Posterior cingulate gyrus (tissue), 11 donors: ENCODE data around the gene DNAJC18.
"Not testable (repeated sequence)": the region's sequence is repeated elsewhere in the genome, so short reads cannot be mapped to it uniquely, and the experiment has no call there.

ENCODE experiments used
- DNase-seq, 10 donors: peaks; one replicate each; pipeline versions ENCODE4 v3.0.0 to v3.0.0-alpha.2; 2020 to 2021; ENCODE audit warnings: mixed read lengths in 3 of 10
- intact Hi-C: fragments of 100-400 bp; cut with DNase I; formaldehyde crosslinking; loops from one replicate; pipeline ENCODE4 v1.15.1; 2023

DNAJC18 gene

GRCh38 chr5:139392678-139393496 is 46.4 kb downstream of the DNAJC18 start:
- DNase-seq, result peak in 4 of 10 donors; percentile 29 to 87 (median 52)
- intact Hi-C loops, result no loop called here

DNA sequence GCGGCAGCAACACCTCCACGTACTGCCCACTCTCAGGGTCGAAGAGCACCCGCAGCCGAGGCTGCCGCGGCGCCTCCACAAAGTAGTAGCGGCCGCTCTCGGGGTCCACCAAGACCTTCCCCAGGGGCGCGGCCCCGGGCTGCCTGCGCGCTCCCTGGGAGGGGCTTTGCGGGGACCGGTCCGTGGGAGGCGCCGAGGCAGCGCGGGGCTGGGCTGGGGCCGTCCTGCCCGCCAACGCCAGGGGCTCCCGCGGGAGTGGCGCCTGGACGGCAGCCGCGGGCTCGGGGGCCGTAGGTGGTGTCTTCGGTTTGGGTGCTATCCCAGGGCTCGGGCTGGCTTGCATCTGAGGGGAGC is 47.0 kb downstream of the DNAJC18 start:
- peak in 2 of 10 donors; percentile 64 to 66 for DNase-seq
- intact Hi-C loops, result no loop called here

DNA sequence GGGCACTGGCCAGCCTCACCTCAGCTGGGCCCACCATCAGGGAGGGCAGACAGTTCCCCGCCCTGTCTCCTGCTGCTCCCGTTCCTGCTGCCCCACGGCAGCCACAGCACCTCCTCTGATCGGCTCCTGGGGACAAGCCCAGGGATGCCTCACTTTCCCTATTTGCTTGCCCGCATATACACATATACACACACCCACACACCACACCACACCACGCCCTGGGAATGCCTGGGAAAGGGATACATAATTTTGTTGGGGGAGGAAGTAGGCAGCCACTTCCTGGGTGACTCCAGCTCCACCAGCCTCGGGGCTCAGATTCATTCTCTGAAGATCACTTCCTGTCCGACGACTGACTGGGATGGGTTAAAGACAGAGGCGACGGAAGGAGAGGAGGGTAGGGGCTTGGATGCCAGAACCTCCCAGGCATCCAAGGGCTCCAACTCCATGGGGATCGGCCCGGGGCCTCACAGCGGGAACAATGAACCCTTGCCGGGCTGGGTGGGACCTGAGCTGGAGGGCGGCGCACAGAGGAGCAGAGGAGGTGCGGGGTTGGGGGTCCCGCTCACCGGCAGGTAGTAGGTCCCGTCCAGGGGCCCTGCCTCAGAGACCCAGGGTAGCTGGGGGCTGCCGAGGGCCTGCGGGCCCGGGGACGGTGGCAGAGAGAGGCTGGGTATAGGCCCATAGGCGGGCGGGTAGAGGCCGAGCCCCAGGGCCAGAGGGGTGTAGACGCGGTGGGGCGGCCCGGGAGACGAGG is 47.6 kb downstream of the DNAJC18 start:
- intact Hi-C loops, result no loop called here
- peak in 3 of 10 donors; percentile 67 to 80 (median 71) for DNase-seq

GRCh38 chr5:139390639-139391569 is 48.4 kb downstream of the DNAJC18 start:
- DNase-seq, result peak in 3 of 10 donors; percentile 45 to 69 (median 63)
- intact Hi-C loops, result no loop called here

- intact Hi-C loops, result no loop called here
- peak in 3 of 10 donors; percentile 52 to 65 (median 54) for DNase-seq
Observed at GRCh38 chr5:139389701-139390638, 49.4 kb downstream of the DNAJC18 start, which contains the start of gene MZB1. Gene MZB1, minus strand, starts transcription at chr5:139389913. Its CDS starts 57 bp downstream, at chr5:139389856.

DNA sequence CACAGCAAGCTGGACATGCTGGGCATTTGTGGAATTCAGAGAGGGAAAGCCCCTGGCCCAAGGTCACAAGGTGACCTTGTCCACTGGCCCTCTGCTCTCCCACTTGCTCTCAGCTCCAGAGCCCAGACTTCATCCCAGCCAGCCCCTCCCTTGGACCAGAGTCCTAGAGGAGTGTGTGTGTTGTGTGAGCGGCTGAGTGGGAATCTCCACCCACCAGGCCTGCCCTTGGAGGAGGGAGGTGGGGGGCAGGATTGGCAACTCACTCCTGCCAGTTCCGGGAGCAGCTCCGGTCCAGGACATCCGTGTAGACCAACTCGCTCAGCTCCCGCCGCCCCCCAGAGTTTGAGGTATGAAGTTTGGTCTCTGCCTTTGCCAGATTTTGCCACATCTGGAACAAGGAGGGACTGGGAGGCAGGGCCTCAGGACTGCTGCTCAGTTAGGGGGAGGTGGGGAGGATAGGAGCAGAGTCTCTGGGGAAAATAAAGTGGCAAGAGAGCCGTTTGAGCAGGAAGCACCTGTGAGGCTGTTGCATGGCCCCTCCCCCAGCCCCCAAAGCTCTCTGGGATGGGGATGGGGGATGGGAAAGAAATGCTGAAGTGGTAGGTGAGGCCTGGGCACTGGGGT is 51.0 kb downstream of the DNAJC18 start:
- DNase-seq, result peak in 3 of 10 donors; percentile 38 to 59 (median 40)
- intact Hi-C loops, result no loop called here

GRCh38 chr5:139387611-139388197 is 51.6 kb downstream of the DNAJC18 start:
- intact Hi-C loops, result no loop called here
- DNase-seq, result peak in 3 of 10 donors; percentile 25 to 55 (median 39)

GRCh38 chr5:139386956-139387355 is 52.4 kb downstream of the DNAJC18 start:
- DNase-seq, result peak in 3 of 10 donors; percentile 42 to 50 (median 49)
- intact Hi-C loops, result not testable (repeated sequence)

- intact Hi-C loops, result no loop called here
- DNase-seq, result peak in 2 of 10 donors; percentile 13 to 42
Observed at GRCh38 chr5:139386050-139386438, 53.3 kb downstream of the DNAJC18 start.

GRCh38 chr5:139385061-139386049 is 54.0 kb downstream of the DNAJC18 start:
- DNase-seq, result peak in 1 of 10 donors; percentile 13
- intact Hi-C loops, result no loop called here

GRCh38 chr5:139384591-139385051 is 54.7 kb downstream of the DNAJC18 start:
- intact Hi-C loops, result no loop called here
- DNase-seq, result peak in 3 of 10 donors; percentile 16 to 76 (median 55)

- DNase-seq, result peak in 3 of 10 donors; percentile 33 to 74 (median 54)
- intact Hi-C loops, result no loop called here
Observed at GRCh38 chr5:139383993-139384590, 55.2 kb downstream of the DNAJC18 start.

DNA sequence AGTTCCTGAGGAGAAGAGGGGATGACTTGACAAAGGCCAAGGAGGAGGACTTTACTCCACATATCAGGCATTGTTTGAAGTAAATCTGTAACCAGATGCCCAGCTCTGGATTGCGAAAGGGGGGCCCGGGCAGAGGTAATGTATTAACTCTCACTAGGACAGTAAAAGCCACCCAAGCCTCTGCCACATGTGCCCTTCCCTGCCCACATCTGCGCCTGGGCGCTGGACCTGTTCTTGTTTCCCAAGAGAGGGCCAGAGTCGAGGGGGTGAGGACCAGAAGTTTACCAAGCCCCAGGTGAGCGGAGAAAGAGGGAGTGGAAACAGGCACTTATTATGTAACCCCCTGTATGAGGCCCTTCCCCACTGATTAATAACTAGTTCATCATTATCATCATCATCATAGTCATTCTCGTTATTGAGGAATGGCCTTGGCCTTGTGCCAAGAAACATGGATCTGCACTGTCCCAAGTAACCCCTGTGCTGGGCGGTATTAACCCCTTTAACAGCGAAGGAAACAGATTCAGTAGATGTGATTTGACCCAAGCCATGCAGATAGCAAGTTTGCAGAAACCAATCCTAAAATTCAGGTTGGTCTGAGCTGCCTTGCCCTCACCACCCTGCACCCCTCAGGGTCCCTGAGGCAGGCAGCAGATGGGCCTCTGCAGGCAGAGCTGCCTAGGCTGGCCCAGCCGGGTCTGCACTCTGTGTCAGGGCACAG is 55.9 kb downstream of the DNAJC18 start, which contains the start of gene SLC23A1:
TSS of gene SLC23A1 (minus strand) at position 23 of the 718 bp plus-strand sequence. CDS start 44 bp downstream, outside the sequence.
- peak in 3 of 10 donors; percentile 40 to 58 (median 57) for DNase-seq
- intact Hi-C loops, result no loop called here

GRCh38 chr5:139382807-139383206 is 56.5 kb downstream of the DNAJC18 start:
- intact Hi-C loops, result no loop called here
- DNase-seq, result peak in 3 of 10 donors; percentile 5 to 71 (median 65)
